GM23248 (cell line): ENCODE data around the gene FLT1.

Source experiments
- EZH2 ChIP-seq: fragments of 200-600 bp; sonication (generic); IDR thresholded peaks from 2 replicates; pipeline ENCODE4 v1.6.1; 2018; ENCODE audit warnings: antibody characterized with exemption, mild to moderate bottlenecking; ENCODE audit not compliant: insufficient read depth, poor library complexity, severe bottlenecking
- EZH2phosphoT487 ChIP-seq: fragments of 200-600 bp; sonication (generic); IDR thresholded peaks from 2 replicates; pipeline ENCODE4 v1.6.1; 2018; ENCODE audit warnings: antibody characterized with exemption, moderate library complexity, mild to moderate bottlenecking, low read depth; ENCODE audit not compliant: insufficient read depth

- TF ChIP-seq EZH2 (no peak), EZH2phosphoT487 (no peak)
These were observed 139.7 kb downstream of the FLT1 start for GRCh38 chr13:28355046-28355821.
